NCI-H2107 treated with DMSO at 0.1 percent for 48 hours (cell line): Measurements from ENCODE around the gene TSSK6.

Source experiments
- DNase-seq: peaks from one replicate; lab custom pipeline; 2025; ENCODE audit not compliant: unreplicated experiment; lab: John Stamatoyannopoulos, UW

The TSSK6 gene

GRCh38 chr19:19507354-19507753 is 8.0 kb downstream of the TSSK6 start:
- DNase-seq: no peak

GRCh38 chr19:19506592-19506991 is 8.8 kb downstream of the TSSK6 start:
- DNase-seq: no peak

DNA sequence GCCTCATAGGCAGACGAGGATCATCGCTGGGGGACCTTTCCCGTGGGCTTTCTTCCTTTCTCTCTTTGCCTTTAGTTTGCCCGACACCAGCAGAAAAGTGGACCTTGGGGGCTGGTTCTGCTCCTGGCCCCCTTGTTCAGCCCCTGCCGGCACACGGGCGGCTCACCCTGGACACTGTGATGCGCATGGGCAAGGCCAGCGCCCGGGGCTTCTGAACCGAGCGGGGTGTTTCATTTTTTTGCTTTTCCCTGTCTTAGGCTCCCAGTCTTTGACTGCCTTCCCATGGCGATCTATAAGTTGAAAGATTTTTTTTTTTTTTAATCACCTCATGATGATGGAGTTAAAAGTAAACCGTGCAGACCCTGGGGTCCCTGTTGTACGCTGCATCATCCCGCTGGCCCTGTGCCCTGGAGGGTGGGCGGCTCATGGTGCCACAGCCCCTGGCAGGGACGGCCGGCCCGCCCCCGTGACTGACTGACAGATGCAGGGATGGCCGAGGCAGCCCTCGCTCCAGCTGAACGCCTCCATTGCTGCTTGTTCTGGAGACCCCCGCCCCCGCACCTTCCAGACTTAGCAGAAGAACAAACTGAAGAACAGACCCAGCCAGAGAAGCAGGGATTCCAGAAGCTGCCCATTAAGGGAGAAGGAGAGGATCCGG is 9.6 kb downstream of the TSSK6 start:
- DNase-seq: no peak

- no peak for DNase-seq
Observed at GRCh38 chr19:19504754-19505668, 10.3 kb downstream of the TSSK6 start.

DNA sequence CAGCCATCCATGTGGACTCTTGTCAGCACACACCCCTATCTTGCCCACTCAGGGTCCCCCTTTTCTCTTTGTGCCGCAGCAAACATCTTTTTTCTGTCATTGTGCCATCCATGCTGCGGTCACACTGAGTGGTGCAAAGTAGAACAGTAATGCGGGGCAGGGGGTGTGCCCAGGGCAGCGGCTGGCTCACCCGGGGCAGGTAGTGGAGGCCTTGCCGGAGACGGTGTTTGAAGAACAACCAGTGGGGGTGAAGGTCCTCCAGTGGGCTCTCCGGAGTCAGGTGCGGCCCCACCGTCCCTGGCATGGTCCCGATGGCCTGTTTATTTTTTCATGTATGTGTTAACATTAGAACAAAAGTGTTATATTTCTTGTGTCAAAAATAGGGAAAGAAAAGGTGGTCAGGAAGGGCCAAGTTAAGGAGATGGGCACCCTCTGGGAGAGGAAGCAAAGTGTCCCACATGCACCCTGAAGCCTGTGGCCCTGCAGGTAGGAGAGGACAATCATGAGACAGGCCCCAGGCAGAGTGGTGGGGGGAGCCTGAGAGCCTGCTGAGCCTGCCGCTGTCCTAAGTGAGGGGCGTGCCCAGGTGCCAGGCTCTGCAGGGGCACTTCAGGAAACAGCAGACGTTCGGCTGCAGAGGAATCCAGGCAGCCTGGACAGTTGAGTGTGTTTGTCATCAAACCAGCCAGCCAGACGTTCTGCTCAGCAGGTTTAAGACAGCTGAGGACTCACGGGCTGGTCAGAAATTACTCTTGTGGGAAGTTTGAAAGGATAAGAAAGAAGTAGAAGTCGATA is 12.3 kb downstream of the TSSK6 start:
- DNase-seq: no peak

DNA sequence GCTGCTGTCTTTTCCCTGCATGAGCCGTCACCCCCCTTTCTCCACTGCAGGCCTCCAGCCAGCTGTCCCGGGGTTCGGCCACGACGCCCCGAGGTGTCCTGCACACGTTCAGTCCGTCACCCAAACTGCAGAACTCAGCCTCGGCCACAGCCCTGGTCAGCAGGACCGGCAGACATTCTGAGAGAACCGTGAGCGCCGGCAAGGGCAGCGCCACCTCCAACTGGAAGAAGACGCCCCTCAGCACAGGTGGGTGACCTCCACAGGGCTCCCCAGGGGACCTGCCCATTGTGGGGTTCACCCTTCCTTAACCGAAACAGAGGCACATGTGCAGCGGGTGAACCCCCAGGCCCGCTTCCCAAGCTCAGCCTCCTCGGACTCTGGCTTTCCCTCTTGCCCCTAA is 13.1 kb downstream of the TSSK6 start:
- no peak for DNase-seq

DNA sequence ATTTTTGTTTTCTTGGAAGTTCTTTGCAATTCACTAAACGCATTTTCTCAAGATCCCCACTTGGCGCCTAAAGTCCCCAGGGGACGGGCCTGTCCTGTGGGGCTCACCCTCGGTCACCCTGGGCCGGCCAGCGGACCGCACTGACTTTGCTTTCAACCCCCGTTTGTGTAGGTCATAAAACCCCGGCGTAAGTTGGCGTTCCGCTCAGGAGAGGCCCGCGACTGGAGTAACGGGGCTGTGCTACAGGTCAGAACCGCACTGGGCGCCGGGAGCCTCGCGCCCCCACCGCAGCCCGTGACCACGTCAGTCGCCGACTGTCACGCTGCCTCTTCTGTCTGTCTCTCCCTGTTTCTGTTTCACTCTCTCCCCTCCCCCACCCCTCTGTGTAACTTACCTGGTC is 13.6 kb downstream of the TSSK6 start:
- DNase-seq: no peak

- DNase-seq: no peak
Observed at GRCh38 chr19:19500975-19501644, 14.2 kb downstream of the TSSK6 start.

DNA sequence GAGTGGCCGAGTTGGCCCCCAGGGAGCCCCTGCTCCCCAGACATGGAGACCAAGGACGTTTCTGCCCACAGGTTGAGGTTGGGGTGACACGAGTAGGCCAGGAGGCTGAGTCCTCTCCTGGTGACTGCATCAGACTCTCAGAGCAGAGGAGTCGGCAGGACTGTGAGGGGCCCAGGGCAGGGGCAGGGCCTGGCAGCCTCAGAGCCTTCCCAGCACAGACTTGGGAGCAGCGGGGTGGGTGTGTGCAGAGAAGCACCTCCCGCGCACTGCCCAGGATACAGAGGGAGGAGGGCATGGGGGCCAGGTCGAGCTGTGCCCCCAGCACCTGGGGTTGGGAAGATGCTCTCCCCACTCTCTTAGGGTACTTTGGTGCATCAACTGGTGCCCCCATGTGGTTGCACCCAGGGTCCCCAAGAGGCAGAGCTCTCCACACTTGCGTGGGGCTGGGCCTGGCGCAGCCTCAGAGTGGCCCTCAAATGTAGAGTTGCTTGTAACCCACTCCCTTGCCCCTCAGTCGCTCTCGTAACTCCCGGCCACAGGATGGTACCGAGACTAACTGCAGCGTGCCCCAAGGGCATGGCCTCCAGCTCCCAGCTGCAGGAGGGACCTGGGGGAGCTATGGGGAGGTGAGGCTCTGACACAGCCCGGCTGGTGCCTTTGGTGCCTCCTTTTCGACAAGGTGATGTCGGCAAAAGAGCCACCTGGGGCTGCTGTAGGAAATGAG is 15.9 kb downstream of the TSSK6 start:
- DNase-seq: no peak

DNA sequence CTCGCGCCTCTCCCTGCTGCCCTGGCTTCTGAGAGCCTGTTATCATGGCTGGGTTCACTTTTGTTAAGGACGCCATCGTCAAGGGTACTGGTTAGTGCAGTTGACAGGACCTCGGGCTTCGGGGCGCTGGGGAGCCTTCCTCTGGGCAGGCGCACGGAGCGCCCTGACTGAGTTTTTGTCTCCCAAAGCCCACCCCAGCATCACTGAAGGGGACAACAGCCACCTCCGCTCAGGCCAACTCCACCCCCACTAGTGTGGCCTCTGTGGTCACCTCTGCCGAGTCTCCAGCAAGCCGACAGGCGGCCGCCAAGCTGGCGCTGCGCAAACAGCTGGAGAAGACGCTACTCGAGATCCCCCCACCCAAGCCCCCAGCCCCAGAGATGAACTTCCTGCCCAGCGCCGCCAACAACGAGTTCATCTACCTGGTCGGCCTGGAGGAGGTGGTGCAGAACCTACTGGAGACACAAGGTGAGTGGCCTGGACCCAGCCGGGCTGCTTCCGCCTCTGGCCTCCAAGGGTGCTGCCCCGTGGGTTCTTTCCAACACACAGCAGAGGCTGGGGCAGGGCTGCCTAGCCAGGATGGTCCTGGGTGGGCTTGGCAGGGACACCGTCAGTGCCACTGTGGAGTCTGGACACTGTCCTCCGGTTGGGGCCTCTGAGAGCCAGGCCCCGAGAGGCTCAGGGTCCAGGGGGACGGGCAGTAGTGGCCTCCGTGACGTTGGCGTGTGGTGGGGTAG is 16.9 kb downstream of the TSSK6 start:
- no peak for DNase-seq

- no peak for DNase-seq
Observed at GRCh38 chr19:19495614-19496603, 19.4 kb downstream of the TSSK6 start.

DNA sequence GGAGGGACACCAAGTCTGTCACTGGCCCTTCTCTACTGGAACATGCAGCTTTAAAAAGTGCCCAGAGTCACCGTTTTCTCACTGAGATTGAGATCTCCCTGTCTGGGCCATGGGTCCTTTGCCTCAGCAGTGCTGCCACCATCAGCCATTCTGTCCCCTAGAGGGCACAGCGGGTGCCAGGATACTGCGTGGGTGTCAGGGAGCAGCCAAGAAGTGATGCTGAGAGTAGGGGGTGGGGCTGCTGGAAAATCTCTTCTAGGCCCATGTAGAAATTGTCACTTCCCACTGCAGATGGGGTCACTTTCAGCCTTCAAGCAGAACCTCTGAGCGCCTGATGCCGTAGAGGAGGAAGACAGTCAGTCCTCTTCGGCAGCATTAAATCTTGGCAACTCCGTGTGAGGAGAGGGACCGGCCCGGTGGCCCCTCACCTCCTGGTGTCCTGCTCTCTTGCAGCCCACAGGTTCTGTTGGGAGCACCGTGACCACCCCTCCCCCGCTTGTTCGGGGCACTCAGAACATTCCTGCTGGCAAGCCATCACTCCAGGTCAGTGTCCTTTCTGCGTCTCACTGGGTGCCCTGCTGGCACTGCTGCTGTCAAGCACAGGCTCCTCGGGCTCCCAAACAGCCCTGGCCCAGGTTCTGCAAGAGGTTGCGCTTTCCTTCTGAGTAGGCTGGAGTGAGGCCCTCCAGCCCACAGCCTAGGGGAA is 21.4 kb downstream of the TSSK6 start:
- no peak for DNase-seq

GRCh38 chr19:19492026-19492610 is 23.2 kb downstream of the TSSK6 start:
- DNase-seq: no peak

GRCh38 chr19:19491321-19492025 is 23.9 kb downstream of the TSSK6 start:
- no peak for DNase-seq

DNA sequence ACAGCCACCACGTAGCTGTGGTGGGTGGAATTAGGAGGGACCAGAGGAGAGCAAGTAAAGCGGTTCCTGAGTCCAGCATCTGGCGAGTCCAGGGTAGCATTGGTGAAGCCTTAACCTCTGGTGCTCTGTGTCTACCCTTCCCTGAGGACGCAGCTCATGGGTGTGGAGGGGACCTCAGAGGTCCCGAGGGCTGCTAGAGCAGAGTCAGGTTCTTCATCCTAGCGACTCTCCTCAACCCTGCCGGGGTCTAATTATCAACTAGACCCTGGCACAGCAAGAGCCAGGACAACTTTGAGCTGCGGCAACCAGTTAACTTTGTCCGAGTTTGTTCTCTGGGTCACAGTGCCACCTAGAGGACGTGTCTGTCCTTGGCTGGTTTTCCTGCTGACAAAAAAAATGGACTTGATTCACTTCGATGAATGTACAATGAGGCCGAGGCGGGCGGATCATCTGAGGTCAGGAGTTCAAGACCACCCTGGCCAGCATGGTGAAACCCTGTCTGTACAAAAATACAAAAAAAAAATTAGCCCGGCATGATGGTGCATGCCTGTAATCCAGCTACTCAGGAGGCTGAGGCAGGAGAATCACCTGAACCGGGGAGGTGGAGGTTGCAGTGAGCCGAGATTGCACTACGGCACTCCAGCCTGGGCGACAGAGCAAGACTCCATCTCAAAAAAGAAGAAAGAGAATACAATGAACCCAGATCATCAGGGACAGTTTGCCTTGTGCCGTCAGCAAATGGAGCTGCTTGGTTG is 25.0 kb downstream of the TSSK6 start:
- DNase-seq: peak; percentile 43

- no peak for DNase-seq
Observed at GRCh38 chr19:19489804-19490204, 25.5 kb downstream of the TSSK6 start.
